SK-N-MC (cell line): ENCODE data around the gene PARVB.

ENCODE experiments used
- EZH2 ChIP-seq: fragments of 200-600 bp; sonication (generic); IDR thresholded peaks from one replicate; pipeline ENCODE4 v1.6.1; 2017; ENCODE audit warnings: antibody characterized with exemption
- FOXP2 ChIP-seq: optimal IDR thresholded peaks from 2 replicates; pipeline ENCODE3; 2011; ENCODE audit warnings: mild to moderate bottlenecking, moderate library complexity; ENCODE audit not compliant: insufficient read depth; ENCODE audit errors: extremely low read length, control extremely low read depth
- POLR2AphosphoS5 ChIP-seq: IDR thresholded peaks from 2 replicates; pipeline ENCODE4 v1.6.1; 2012; ENCODE audit warnings: mild to moderate bottlenecking, low read depth, low read length, borderline replicate concordance

GRCh38 chr22:44091751-44092150, 67.6 kb downstream of the PARVB start:
- no peak for TF ChIP-seq EZH2
- no peak for TF ChIP-seq POLR2AphosphoS5
- no peak for TF ChIP-seq FOXP2
